Ammon's horn (tissue), 1 donor: Measurements from ENCODE around the gene SERP2.

Experiments used
- DNase-seq: peaks from one replicate; pipeline ENCODE4 v3.0.0-alpha.2; 2016; ENCODE audit warnings: low spot score

The SERP2 gene

DNA sequence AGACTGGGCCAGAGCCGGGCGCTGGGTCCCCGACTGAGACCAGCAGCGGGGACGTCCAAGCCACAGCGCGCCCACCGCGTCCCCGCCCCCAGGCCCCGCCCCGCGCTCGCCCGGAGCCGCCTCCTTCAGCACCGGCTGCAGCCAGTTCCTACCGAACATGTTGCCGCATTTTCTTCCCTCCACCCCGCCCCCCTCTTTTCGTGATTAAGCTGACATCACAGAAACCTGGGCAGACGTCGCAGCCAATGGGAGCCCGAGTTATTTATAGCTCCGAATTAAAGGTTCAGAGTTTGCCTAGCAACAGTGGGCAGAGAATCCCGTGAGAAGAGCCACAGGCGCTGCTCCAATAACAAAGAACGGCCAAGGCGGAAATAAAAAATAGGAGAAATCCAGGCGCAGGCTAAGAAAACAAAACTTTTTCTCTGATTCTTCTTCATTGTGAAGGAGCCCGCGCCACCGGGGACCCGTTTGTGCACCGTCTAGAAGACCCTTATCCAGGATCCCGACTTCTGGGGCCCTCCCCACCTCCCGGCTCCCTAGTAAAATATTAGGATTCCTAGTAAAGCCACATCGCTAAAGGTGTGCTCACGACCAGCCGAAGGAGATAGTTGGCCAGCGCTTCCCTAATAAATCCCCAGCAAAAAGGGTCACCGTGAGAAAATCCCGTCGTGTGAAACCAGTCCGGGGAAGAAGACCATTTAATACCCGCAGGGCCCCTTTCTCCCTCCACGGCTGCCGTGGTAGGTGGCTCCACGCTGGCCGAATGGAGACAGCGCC lies 61.7 kb downstream of the SERP2 start:
- peak; percentile 94 for DNase-seq

DNA sequence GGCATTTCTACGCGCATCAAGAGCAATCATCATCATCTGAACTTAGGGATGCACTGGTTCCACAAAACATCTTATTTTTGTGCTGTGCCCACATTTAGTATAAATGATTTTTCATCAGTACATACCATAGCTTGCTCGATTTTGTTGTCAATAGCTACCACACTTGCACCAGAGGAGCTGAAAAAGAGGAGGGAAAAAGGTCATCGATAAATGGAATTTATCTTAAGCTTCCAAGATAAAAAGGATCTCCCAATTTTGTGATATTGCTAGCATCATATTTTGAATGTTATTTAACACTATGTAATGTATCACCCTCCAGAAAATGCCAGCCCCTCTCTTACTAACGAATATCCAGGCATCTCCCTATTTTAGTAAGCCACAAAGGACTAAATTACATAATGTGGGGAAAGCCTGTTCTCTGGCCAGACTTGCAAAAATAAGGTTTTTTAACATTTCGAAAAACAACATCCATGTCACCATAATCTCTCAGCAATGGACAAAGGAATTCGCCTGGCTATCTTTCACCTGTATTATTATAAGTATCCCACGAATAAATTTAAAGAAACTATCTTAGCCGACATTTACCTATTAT lies 62.4 kb downstream of the SERP2 start:
- no peak for DNase-seq

DNA sequence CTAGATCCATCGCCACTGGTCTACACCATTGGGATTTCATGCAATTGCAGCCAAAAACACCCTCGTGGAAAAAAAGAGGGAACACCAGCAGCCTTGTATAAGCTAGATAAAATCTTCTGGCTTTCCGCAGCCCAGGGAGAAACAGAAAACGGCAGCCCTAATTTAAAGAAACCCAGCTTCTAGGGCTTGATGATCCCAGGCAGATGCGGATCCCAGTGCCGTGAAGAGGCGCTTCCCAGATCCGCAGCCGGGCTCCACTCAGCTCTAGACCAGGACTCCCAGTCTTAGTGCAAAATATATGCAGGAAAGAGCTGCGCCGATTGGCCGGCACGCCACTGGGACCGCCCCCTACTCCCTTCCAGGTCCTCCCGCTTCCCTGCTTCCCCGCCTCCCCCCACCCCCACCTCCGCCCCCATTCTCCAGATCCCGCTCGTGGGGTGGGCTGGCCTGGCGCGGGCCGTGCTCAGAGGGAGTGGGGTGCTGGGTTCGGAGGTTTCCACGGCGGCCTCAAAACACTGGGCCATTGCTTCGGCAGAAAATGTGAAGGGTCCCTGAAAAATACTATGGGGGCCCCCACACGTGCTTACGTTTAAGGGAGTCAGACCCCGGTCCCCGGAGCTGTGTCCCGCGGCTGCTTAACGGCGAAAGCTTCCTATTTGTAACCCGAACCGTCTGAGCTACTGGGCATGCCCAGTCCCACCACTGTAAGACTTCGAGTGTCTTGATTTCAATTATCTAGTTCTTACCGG lies 63.1 kb downstream of the SERP2 start:
- peak; percentile 99 for DNase-seq

DNA sequence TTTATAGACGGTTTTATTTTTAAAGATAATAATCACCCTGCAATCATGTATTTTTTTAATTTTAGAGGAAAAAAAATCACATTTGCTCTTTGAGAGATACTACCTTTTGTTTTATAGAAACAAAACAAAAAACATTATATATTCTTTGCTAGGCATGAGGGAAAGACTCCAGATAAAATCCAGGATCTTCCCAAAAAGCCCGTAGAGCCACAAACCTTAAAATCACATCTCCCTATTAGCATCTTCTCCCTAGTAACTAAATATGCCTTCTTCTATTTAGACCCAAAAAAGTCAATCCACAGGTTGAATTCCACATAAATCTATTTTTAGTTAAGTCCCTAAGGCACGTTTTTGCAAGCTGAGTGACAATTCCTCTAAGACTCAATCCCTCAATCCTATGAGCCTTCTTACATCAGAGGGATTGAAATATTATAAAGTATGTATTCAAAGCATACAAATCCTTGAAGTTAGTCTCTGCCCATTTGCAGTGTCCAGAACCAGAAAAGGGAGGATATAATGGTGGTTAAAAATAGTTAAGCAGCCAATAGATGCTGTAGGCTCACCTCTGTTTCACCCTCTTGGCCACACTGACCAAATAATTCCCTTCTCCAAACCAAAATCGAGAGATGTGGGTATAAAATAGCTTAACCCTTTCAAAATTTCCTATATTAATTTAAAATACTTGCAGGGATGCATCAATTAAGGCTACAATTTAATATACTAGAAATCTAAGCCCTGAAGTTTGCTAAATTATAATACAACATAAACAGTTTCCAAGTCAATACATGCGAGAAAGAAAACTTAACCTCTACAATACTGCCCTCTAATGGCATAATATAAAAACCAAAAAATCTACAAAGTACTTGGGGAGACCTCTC lies 64.0 kb downstream of the SERP2 start:
- no peak for DNase-seq

DNA sequence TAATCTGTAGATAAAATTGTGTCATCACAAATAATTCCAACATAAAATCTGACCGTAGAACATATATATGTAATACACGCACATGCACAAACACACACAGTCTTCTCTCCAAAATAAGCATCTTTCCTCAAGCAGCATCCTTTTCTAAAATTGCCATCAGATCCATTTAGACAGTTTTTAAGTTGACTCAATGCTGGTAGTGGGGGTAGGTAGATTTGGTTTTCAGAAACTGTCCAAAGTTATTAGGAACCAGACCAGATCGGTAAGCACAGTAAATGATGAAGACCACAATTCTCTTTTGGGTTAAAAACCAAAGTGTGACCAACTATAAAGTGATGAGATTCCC lies 64.6 kb downstream of the SERP2 start:
- no peak for DNase-seq

DNA sequence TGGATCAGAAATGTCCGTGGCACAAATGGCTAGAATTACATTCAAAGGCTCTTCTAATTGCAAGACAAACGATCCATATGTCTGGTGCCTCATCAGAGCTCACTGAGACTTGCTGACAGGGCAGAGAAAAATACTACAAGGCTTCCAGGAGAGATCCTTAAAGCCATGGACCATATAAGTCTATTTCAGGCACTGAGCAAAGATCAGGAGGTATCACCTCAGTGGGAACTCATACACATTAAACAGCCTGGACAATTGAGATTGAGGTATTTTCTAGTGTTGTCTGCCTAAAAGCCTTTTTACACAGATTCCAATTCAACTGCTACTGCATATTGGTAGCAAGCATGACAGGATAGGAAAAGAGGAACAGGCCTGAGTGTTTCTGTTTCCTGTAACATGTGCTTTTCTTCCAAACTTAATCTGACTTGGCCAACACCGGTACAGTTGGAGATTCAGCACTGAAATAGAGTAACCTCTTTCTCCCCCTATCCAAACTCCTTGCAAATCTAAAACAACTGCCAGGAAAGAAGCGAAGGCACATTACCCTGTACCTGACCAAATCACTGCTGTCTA lies 65.9 kb downstream of the SERP2 start:
- DNase-seq: no peak

DNA sequence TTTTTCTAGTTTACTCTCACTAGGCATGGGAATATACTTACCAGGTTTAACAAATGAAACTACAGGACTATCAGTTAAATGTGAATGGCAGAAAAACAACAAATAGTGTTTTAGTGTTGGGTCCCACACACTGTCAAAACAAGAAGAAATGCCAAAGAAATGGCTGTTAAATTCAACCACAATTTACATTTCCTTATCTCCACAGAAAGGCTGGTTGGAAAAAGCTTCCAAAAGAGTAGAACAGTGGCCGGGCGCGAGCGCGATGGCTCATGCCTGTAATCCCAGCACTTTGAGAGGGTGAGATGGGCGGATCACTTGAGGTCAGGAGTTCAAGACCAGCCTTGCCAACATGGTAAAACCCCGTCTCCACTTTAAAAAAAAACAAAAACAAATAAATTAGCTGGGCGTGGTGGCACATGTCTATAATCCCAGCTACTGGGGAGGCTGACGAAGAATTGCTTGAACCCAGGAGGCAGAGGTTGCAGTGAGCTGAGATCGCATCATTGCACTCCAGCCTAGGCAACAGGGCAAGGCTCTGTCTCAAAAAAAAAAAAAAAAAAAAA lies 66.5 kb downstream of the SERP2 start:
- DNase-seq: no peak
